ENCODE data around the gene DCDC2B. TPM values are rescaled to one million over a fixed set of nuclear protein-coding genes. Genes with fewer than 3 reads are reported as not detected.

The DCDC2B gene
- total and polyA plus RNA-seq, 5 donors = 0.05 TPM; not detected in 4

Other genes with a start within 250 kb of the DCDC2B start
- 10 to 100 TPM; 65.4 to 70.0 (median 69.0) TPM for gene KHDRBS1, start 195.2 kb upstream of the DCDC2B start, total RNA-seq
- 48.6 TPM for gene KHDRBS1, start 195.2 kb upstream of the DCDC2B start, polyA plus RNA-seq
- 10 to 100 TPM in 1 of 4 donors, 1 to 10 TPM in 3; 8.0 to 11.1 (median 8.6) TPM for gene TMEM39B, start 136.2 kb upstream of the DCDC2B start, total RNA-seq
- 6.2 TPM for gene TMEM39B, start 136.2 kb upstream of the DCDC2B start, polyA plus RNA-seq
- 10 to 100 TPM; 72.4 to 79.7 (median 75.8) TPM for gene KPNA6, start 101.0 kb upstream of the DCDC2B start, total RNA-seq
- gene KPNA6, start 101.0 kb upstream of the DCDC2B start, polyA plus RNA-seq = 14.7 TPM
- gene TXLNA, start 29.4 kb upstream of the DCDC2B start, total RNA-seq = 10 to 100 TPM; 18.5 to 29.4 (median 21.2) TPM
- gene TXLNA, start 29.4 kb upstream of the DCDC2B start, polyA plus RNA-seq = 13.8 TPM
- 10 to 100 TPM in 3 of 4 donors, 1 to 10 TPM in 1; 8.0 to 18.4 (median 14.5) TPM for gene CCDC28B, start 8.5 kb upstream of the DCDC2B start, total RNA-seq
- 26.9 TPM for gene CCDC28B, start 8.5 kb upstream of the DCDC2B start, polyA plus RNA-seq
- gene IQCC, start 3.4 kb upstream of the DCDC2B start, total RNA-seq = 1 to 10 TPM in 3 of 4 donors, under 1 TPM in 1; 0.81 to 1.5 (median 1.5) TPM
- 1.00 TPM for gene IQCC, start 3.4 kb upstream of the DCDC2B start, polyA plus RNA-seq
- 10 to 100 TPM in 3 of 4 donors, 1 to 10 TPM in 1; 9.1 to 14.4 (median 13.9) TPM for gene TMEM234, start 13.3 kb downstream of the DCDC2B start, total RNA-seq
- gene TMEM234, start 13.3 kb downstream of the DCDC2B start, polyA plus RNA-seq = 13.6 TPM
- gene EIF3I, start 13.3 kb downstream of the DCDC2B start, total RNA-seq = 100 to 1,000 TPM in 1 of 4 donors, 10 to 100 TPM in 3; 99.2 to 104 (median 99.8) TPM
- gene EIF3I, start 13.3 kb downstream of the DCDC2B start, polyA plus RNA-seq = 127 TPM
- 1 to 10 TPM; 2.0 to 4.4 (median 3.8) TPM for gene FAM167B, start 38.1 kb downstream of the DCDC2B start, total RNA-seq
- 6.5 TPM for gene FAM167B, start 38.1 kb downstream of the DCDC2B start, polyA plus RNA-seq
- 1 to 10 TPM in 3 of 4 donors, under 1 TPM in 1; 0.23 to 2.4 (median 1.3) TPM for gene LCK, start 42.2 kb downstream of the DCDC2B start, total RNA-seq
- 0.41 TPM for gene LCK, start 42.2 kb downstream of the DCDC2B start, polyA plus RNA-seq
- gene HDAC1, start 83.0 kb downstream of the DCDC2B start, total RNA-seq = 10 to 100 TPM; 34.1 to 44.9 (median 39.5) TPM
- gene HDAC1, start 83.0 kb downstream of the DCDC2B start, polyA plus RNA-seq = 28.1 TPM
- gene MARCKSL1, start 127.1 kb downstream of the DCDC2B start, total RNA-seq = 10 to 100 TPM; 14.5 to 52.7 (median 40.2) TPM
- gene MARCKSL1, start 127.1 kb downstream of the DCDC2B start, polyA plus RNA-seq = 30.6 TPM
- 1 to 10 TPM; 2.0 to 5.3 (median 3.6) TPM for gene FAM229A, start 153.4 kb downstream of the DCDC2B start, total RNA-seq
- 3.5 TPM for gene FAM229A, start 153.4 kb downstream of the DCDC2B start, polyA plus RNA-seq
- gene TSSK3, start 153.4 kb downstream of the DCDC2B start, total RNA-seq = 1 to 10 TPM; 1.1 to 2.7 (median 1.8) TPM
- gene TSSK3, start 153.4 kb downstream of the DCDC2B start, polyA plus RNA-seq = 1.5 TPM
- gene BSDC1, start 185.4 kb downstream of the DCDC2B start, total RNA-seq = 10 to 100 TPM; 40.4 to 56.0 (median 48.6) TPM
- gene BSDC1, start 185.4 kb downstream of the DCDC2B start, polyA plus RNA-seq = 37.1 TPM

All from right cardiac atrium (tissue), 5 donors.